PC-9 (cell line): ENCODE results near the gene SERPINF2. TPM values are rescaled to one million over a fixed set of nuclear protein-coding genes. Genes with fewer than 3 reads are reported as not detected.

Source experiments
- BruUV-seq: library from RNA; stranded (reverse); fragments of 400-500 nt; replicated peaks from 2 replicates; lab custom pipeline; 2021; lab: Mats Ljungman, UMichigan
- CTCF ChIA-PET: fragments of 300-600 bp; sonication (Branson Sonifier 250); formaldehyde crosslinking; loops from one replicate; lab custom pipeline; 2022; ENCODE audit warnings: antibody characterized with exemption; lab: Charles Lee
- POLR2A ChIA-PET: fragments of 300-600 bp; sonication (Branson Sonifier 250); formaldehyde crosslinking; loops from one replicate; lab custom pipeline; 2022; ENCODE audit warnings: antibody characterized with exemption; ENCODE audit not compliant: unreplicated experiment; lab: Charles Lee
- DNase-seq, 2 experiments: peaks; one replicate each; pipeline versions ENCODE4 v3.0.0 to v3.0.0-alpha.2; 2015 to 2022; ENCODE audit warnings: mixed read lengths in 1 of 2
- H2AFZ ChIP-seq: fragments of 200-600 bp; sonication (generic); 2 replicates; pipeline ENCODE4 v1.8.1; 2017; ENCODE audit warnings: antibody characterized with exemption
- H3F3A ChIP-seq: fragments of 200-600 bp; sonication (generic); 2 replicates; pipeline ENCODE4 v1.8.1; 2017; ENCODE audit warnings: antibody characterized with exemption, mild to moderate bottlenecking, low read depth; ENCODE audit not compliant: insufficient read depth
- H3K27ac ChIP-seq: fragments of 200-600 bp; sonication (generic); 2 replicates; pipeline ENCODE4 v1.6.1; 2016; ENCODE audit warnings: mixed run types
- H3K27me3 ChIP-seq: fragments of 200-600 bp; sonication (generic); 2 replicates; pipeline ENCODE4 v1.6.1; 2016; ENCODE audit warnings: low read depth, mixed run types; ENCODE audit not compliant: insufficient read depth
- H3K36me3 ChIP-seq: fragments of 200-600 bp; sonication (generic); 2 replicates; pipeline ENCODE4 v1.6.1; 2016; ENCODE audit warnings: low read depth, mixed run types
- H3K4me1 ChIP-seq: fragments of 200-600 bp; sonication (generic); replicated peaks from 2 replicates; pipeline ENCODE4 v1.6.1; 2016; ENCODE audit warnings: mixed run types; ENCODE audit not compliant: insufficient read depth
- H3K4me2 ChIP-seq: fragments of 200-600 bp; sonication (generic); 2 replicates; pipeline ENCODE4 v1.6.1; 2017; ENCODE audit warnings: mixed run types
- H3K4me3 ChIP-seq: fragments of 200-600 bp; sonication (generic); 2 replicates; pipeline ENCODE4 v1.6.1; 2016; ENCODE audit warnings: mixed run types
- H3K79me2 ChIP-seq: fragments of 200-600 bp; sonication (generic); 2 replicates; pipeline ENCODE4 v1.6.1; 2017; ENCODE audit warnings: low read depth, mixed run types
- H3K9me2 ChIP-seq: fragments of 200-600 bp; sonication (generic); 2 replicates; pipeline ENCODE4 v1.8.1; 2017; ENCODE audit warnings: mild to moderate bottlenecking; ENCODE audit not compliant: insufficient read depth
- H3K9me3 ChIP-seq: fragments of 200-600 bp; sonication (generic); 2 replicates; pipeline ENCODE4 v1.8.1; 2016; ENCODE audit warnings: low read depth; ENCODE audit not compliant: insufficient read depth
- H4K20me1 ChIP-seq: fragments of 200-600 bp; sonication (generic); 2 replicates; pipeline ENCODE4 v1.8.1; 2017; ENCODE audit not compliant: insufficient read depth
- CTCF ChIP-seq: fragments of 200-600 bp; sonication (generic); conservative IDR thresholded peaks from 2 replicates; pipeline ENCODE4 v1.6.1; 2017; ENCODE audit warnings: mixed run types, antibody characterized with exemption, mild to moderate bottlenecking, moderate library complexity
- EZH2 ChIP-seq: fragments of 200-600 bp; sonication (generic); IDR thresholded peaks from 2 replicates; pipeline ENCODE4 v1.8.0; 2017; ENCODE audit warnings: antibody characterized with exemption, low read depth
- intact Hi-C: fragments of 100-400 bp; cut with micrococcal nuclease; formaldehyde crosslinking; loops from one replicate; pipeline ENCODE4 v1.10.0; 2022; ENCODE audit not compliant: unreplicated experiment
- total RNA-seq: library from RNA; stranded (reverse); gene quantifications from 2 replicates; pipeline ENCODE4 v1.2.3, GENCODE V29; 2021

Gene SERPINF2
- total RNA-seq, 1 experiment from 2014 or later: 9.5 TPM

GRCh38 chr17:1709971-1710806, 32.5 kb upstream of the SERPINF2 start, which contains the start of gene TLCD2:
Gene TLCD2, minus strand, starts transcription at chr17:1710377. Its CDS starts 135 bp downstream, at chr17:1710242.
- H3K79me2 ChIP-seq: peaks cover 20% of the 10 kb centered on the region
- H3K4me2 ChIP-seq: peak within 1 kb of the TSS; percentile 83
- no peak for TF ChIP-seq CTCF
- no peak for TF ChIP-seq EZH2
- H3K27me3 ChIP-seq: no peaks in the 10 kb centered on the region
- peak within 1 kb of the TSS; percentile 17; the same call in 1 of the 2 replicates for H3K27ac ChIP-seq
- H3F3A ChIP-seq: peaks cover 30% of the 10 kb centered on the region
- no peaks in the 10 kb centered on the region for H3K9me2 ChIP-seq
- peak within 1 kb of the TSS; percentile 70 for H3K4me3 ChIP-seq
- 0 out of 2 replicates have a peak, but pooled peaks cover 14% of the 10 kb centered on the region for H3K36me3 ChIP-seq
- CTCF ChIA-PET: interaction anchor here (1.0 kb wide), 1 partner anchor 26 kb away, joined by 3 read pairs; no protein-coding TSS in a partner anchor
- H4K20me1 ChIP-seq: peaks cover 4% of the 10 kb centered on the region; the same call in 1 of the 2 replicates
- peak; percentile 47 to 80 for DNase-seq
- H3K4me1 ChIP-seq: peaks cover 22% of the 10 kb centered on the region
- no TSS peak for BruUV-seq
- POLR2A ChIA-PET: interaction anchor here (0.6 to 0.7 kb wide), 2 partner anchors 41 to 61 kb away, joined by 3 to 4 read pairs; no protein-coding TSS in a partner anchor
- H3K9me3 ChIP-seq: no peaks in the 10 kb centered on the region
- intact Hi-C loops: loop anchor here (10.0 kb wide), 1 partner anchor 305 kb away; no protein-coding TSS in a partner anchor
- peak within 1 kb of the TSS; percentile 81 for H2AFZ ChIP-seq

- Histone ChIP-seq H3K27ac (peak overlapping the region; percentile 17; the same call in 1 of the 2 replicates), H3K4me2 (peak overlapping the region; percentile 83), H3K4me1 (peaks cover 22% of the 10 kb centered on the region), H2AFZ (peak overlapping the region; percentile 81; the same call in 1 of the 2 replicates), H3K36me3 (0 out of 2 replicates have a peak, but pooled peaks cover 14% of the 10 kb centered on the region), H4K20me1 (peaks cover 4% of the 10 kb centered on the region; the same call in 1 of the 2 replicates), H3K9me3 (no peaks in the 10 kb centered on the region), H3K27me3 (no peaks in the 10 kb centered on the region), H3K4me3 (peak overlapping the region; percentile 70), H3K79me2 (peaks cover 20% of the 10 kb centered on the region), H3F3A (peaks cover 30% of the 10 kb centered on the region), H3K9me2 (no peaks in the 10 kb centered on the region)
- POLR2A ChIA-PET: interaction anchor here (0.6 kb wide), 1 partner anchor 515 kb away, joined by 5 read pairs; no protein-coding TSS in a partner anchor
- TF ChIP-seq CTCF: no peak
- TF ChIP-seq EZH2: no peak
- no peak for DNase-seq
- intact Hi-C loops: loop anchor here (10.0 kb wide), 1 partner anchor 304 kb away; no protein-coding TSS in a partner anchor
- CTCF ChIA-PET: no interaction called here
- BruUV-seq: no TSS peak
Measured at GRCh38 chr17:1710807-1711553, 31.7 kb upstream of the SERPINF2 start.

- peaks cover 22% of the 10 kb centered on the region for H3K4me1 ChIP-seq
- ChIA-PET CTCF (no interaction called here), POLR2A (interaction anchor here (0.6 kb wide), 1 partner anchor 516 kb away, joined by 5 read pairs; no protein-coding TSS in a partner anchor)
- H3K36me3 ChIP-seq: 0 out of 2 replicates have a peak, but pooled peaks cover 14% of the 10 kb centered on the region
- no peaks in the 10 kb centered on the region for H3K27me3 ChIP-seq
- BruUV-seq: no TSS peak
- no peak overlapping the region for H3K4me3 ChIP-seq
- peaks cover 4% of the 10 kb centered on the region; the same call in 1 of the 2 replicates for H4K20me1 ChIP-seq
- no peak overlapping the region for H3K27ac ChIP-seq
- intact Hi-C loops: loop anchor here (10.0 kb wide), 1 partner anchor 303 kb away; no protein-coding TSS in a partner anchor
- peaks cover 20% of the 10 kb centered on the region for H3K79me2 ChIP-seq
- TF ChIP-seq CTCF (no peak), EZH2 (no peak)
- H3K9me2 ChIP-seq: no peaks in the 10 kb centered on the region
- no peak overlapping the region for H2AFZ ChIP-seq
- no peaks in the 10 kb centered on the region for H3K9me3 ChIP-seq
- no peak overlapping the region for H3K4me2 ChIP-seq
- no peak for DNase-seq
- peaks cover 34% of the 10 kb centered on the region for H3F3A ChIP-seq
Measured at GRCh38 chr17:1711804-1712203, 30.9 kb upstream of the SERPINF2 start.
